NCI-H1048 (cell line): ENCODE results near the gene PIGU.

Experiments used
- DNase-seq: peaks from one replicate; lab custom pipeline; 2025; lab: John Stamatoyannopoulos, UW

The PIGU gene

DNA sequence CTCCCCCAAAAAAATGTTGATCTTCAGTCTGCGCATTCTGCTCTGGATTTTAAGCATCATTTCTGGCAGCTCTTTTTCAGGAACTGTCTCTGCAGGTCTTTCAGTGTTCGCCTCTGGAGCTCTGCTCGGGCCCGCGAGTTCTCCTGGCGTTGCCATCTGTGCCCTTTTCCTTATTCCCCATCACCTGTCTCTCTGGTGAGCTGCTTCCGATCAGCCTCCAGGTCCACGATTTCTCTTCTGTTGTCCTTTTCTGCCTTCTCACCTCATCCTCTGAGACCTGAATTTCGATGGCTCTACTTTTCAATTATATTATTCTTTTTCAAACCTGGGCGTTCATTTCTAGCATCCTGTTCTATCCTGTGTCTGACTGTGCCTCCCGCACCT lies 119.0 kb downstream of the PIGU start:
- DNase-seq, result no peak

DNA sequence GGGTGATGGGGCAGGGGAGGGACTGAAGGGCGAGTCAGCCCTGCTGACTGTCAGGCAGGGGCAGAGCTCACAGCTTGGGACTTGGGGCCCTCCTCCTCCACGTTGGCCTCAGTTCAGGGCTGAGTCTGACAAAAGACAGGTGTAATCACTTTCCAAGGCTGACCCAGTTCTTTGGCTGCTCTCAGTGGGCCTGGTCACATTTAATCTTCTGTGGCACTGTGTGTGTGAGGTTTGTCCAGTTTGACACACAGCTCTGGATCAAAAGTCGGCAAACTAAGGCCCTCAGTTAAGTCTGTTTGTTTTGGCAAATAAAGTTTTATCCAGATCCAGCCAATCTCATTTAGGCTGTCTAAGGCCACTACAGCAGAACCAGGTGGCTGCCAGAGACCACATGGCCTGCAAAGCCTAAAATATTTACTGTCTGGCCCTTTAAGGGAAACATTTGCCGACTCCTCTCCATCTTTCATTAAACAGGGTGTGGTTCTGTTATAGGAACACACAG lies 123.5 kb downstream of the PIGU start:
- no peak for DNase-seq

DNA sequence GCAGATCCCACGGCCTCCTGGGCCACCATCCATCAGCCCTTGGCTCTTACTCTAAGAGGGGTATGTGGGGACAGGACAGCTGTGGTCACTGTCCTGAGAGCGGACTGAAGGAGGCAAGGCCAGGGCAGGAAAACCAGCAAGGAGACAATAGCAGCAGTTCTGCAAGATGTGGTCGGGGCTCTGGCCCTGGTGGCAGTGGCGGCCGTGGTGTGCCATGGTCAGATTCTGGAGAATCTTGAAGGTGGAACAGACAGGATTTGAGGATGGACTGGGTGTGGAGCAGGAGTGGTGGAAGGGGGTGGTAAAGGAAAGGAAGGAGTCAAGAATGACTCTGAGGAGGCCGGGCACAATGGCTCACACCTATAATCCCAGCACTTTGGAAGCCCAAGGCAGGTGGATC lies 124.3 kb downstream of the PIGU start:
- DNase-seq, result no peak

DNA sequence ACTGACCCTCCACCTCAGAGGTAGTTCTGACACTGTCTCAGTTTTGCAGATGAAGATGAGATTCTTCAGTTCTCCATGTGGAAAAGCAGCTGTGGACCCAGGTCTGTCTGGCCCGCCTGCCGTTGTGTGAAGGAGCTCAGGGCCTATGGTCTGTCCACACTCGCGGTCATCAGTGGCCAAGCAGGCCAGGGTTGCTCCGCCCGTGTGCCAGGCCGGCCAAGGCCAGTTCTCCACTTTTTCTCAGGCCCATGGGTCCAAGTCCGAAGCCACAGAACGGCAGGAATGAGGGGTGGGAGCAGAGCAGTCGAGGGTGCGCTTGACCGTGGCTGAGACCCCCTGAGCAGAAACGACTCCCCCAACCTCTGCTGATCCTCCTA lies 127.0 kb downstream of the PIGU start:
- DNase-seq, result no peak

DNA sequence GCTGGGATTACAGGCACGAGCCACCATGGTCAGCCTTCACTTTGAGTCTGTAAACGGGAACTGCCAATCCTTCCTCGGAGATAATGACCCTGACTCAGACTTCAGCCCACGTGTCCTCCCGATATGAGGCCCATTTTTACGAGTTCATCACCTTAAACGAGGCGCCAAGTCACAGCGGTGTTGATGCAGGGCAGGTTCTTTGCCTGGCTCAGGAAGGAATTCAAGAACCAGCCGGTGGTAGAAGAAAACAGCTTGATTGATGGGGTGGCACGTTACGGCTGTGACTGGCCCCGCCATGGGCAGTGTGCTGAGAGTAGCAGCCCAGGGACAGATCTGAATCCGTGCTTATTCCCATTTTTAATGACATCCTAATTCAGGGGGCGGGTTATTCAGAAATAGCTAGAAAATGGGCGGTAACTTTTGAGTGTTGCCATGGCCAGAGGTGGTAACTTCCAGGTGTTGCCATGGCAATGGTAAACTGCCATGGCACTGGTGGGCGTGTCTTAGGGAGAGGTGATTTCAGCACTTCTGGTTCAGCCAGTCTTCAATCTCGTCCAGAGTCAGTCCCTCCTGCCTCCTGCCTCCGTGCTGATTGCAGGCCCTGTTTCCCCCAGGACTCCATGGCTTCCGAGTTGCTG lies 127.5 kb downstream of the PIGU start:
- no peak for DNase-seq

DNA sequence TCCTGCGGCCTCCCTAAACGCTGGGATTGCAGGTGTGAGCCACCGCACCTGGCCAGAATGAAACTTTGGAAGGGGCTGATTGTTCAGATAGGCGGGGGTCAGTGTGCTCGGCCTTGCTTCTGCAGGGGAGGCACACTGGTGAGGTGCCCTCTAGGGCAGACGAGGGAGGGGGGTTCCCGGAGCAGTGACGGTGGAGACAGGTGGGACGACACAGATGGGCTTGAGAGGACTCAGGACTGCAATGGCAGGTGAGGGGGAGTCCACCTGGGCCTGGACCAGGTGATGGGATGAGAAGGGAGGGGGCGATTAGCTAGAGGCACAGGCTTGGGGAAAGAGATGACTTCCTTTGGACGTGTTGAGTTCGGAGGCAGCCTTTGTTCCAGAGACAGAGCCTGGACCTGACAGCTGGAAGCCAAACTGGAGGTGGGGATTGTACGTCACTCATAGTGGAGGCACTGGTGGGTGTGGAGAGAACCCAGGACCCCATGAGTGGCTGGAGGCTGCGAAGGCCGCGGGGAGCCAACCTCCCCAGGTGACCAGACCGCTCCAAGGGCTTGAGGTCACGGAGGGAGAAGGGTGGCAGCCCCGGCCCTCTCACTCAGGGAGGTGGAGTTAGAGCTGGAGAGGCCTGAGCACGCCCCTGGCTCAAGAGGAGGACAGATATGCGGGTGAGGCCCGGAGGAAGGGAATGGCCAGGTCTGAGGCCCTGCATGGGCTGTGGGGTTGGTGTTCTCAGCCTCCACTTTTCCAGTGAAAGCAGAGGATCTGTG lies 128.9 kb downstream of the PIGU start:
- DNase-seq, result no peak

DNA sequence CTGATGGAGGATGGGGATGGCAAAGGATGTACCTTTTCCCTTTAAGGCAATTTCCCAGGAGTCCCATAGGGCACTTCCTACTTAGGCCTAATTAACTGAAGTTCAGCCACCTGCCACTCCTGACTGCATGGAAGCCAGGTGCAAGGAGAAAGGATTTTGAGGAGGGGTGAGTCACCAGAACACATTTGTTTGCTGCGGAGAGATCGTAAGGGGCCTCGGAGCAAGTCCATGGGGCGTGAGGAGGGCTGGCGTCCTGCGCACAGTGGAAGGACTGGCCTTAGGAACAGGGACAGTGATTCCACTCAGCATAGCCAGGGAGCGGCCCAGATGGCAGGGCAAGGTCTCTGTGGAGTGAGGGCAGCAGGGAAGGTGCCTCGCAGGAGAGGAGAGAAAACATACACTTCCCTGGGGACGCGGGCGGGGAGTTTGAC lies 130.1 kb downstream of the PIGU start:
- no peak for DNase-seq

DNA sequence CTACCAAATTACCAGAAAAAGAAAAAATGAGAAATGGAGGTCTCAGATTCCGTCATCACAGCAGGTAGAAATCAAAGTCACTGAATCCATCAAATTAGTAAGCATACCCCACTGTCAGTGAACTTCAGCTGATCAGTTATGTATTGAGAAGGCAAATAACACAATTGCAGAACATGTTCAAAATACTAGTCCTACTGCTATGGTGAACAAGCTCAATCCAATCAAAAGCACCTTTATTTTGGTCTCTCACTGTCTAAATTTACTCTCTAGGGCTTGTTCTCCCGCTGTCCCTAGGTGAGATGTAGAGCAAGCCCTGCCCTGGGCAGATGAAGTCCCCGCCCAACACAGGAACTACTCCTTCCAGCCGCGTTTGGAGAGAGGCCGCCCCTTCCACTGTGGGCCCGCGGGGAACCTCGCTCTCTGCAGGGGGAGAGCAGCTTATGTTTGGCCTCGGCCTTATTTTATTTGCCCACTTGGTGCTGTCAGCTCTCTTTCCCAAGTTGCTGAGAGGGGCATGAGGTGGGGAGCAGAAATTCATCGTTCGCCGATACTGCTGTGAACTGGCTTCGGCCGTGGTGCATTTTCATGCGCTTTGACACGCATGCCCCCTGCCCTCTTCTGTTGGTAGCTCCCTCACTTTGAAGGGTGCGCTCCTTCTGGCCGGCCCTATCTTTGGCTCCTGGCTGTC lies 132.6 kb downstream of the PIGU start:
- DNase-seq, result no peak

DNA sequence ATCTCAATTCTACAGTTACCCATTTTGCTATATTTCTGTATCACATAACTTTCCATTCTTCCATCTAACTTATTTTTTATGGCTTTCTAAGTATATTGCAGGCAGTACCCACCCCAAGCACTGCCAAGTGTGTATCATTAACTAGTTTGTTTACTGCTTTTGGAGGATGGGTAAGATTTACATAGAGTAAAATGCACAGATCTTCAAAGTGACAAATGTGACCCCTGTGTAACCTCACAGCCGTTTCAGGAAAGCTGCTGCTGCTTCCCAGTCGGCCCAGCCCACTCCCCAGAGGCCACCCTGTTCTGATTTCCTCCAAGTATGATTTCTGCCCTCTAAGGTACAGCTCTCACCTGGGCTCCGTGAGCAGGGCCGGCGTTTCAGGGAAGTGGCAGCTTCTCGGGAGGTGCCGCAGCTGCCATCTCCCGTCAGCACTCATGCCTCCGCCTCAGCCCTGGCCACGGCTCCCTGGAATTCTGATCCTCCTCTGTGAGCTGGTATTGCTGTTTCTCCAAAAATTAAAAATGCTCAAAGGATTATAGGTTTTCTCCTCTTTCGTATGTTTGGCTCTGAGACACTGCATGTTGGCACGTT lies 133.3 kb downstream of the PIGU start:
- no peak for DNase-seq

DNA sequence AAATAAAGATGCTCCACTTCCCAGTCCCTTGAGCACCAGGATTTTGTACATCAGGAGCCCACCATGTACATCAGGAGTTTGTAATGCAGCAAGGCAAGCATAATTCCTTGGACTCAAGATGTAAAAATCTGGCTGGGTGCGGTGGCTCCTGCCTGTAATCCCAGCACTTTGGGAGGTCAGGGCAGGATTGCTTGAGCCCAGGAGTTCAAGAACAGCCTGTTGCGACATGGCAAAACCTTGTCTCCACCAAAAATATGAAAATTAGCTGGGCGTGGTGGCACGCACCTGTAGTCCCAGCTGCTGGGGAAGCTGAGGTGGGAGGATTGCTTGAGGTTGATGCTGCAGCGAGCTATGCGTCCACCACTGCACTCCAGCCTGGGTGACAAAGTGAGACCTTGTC lies 134.5 kb downstream of the PIGU start:
- no peak for DNase-seq

DNA sequence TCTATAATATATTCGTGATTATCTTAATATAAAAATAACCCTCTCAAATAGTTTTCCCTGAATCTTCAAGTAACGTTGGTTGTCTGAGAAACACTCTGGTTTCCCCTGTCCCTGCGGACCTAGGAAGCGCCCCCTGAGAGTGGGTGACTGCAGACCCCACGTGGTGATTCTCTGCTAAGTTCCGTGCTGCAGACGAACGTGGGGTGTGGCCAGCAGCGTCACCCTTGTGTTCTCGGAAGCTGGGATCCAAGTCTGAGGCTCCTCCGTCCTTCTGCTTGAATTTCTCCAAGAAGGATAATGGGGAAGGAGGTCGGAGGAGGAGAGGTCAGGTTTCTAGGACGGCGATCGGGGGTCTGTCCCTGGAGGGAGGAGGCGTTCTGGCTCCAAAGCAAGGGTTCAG lies 135.0 kb downstream of the PIGU start:
- DNase-seq, result no peak

DNA sequence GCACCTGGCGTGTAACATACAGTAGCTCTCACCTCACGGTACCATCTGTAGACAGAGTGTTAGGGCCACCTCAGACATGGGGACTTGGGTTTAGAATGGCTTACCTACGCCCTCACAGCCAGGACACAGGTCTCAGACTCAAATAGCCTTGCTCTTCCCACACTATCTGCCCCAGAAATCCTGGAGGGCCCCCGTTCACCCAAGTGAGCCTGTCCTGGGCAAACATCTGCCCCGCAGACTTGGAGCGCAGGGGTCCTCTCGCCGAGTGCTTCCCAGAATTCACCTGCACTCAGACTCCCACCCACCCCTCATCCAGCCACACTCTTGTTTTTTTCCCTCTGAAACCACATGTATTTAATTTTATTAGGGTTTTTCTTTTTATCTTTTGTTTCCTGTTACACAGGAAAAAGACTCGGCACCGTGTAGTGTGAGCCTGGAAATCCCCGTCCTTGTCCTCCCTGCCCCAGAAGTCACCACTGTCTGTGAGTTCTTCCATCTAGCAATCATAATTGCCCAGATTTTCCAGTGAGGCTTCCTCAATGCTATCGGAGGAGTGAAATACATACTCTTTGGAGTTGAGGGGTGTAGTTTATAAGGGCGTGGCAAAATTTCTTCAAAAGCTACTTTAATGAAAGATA lies 135.5 kb downstream of the PIGU start:
- DNase-seq, result no peak

DNA sequence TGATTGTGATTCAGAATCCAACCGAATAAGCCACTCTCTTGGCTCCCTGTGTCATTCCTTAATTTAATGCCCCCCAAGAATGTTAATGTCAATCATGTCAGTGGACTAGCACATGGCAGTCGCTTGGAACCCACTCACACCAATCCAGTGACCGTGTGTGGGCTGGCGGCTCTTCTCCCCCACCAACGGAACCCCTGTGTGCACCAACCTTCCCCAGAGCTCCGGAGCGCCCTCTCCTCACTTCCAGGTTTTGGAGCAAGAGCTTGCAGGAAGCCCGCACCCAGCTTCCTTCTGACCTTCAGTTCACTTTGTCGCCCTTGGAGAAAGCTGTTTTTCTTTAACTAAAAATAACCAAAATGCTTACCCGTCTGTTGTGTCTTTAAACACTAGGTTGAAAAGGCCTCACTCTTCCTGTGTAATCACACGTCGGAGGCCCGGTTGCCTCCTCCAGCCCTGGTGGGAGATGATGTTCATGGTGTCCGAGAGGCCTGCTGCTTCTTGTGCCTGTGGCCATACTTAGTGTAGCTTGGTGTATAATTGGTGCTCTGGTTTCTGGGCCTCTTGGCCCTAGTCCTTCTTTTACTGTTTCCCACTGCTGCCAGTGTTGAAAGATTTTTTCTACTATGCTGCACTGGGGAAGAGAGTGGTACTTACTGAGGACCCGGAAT lies 136.2 kb downstream of the PIGU start:
- no peak for DNase-seq

DNA sequence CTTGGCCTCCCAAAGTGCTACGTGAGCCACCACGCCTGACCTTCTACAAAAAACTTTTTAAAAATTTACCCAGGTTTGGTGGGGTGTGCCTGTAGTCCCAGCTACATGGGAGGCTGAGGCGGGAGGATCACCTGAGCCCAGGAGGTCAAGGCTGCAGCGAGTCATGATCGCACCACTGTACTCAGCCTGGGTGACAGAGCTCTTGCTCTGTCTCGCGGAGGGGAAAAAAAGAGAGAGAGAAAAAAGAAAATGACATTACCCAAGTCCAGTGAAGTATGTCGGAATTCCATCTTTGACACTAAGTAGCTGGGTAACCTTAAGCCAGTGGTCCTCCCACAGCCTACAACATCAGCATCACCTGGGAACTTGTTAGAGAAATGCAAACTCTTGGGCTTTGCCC lies 137.1 kb downstream of the PIGU start:
- DNase-seq, result no peak

DNA sequence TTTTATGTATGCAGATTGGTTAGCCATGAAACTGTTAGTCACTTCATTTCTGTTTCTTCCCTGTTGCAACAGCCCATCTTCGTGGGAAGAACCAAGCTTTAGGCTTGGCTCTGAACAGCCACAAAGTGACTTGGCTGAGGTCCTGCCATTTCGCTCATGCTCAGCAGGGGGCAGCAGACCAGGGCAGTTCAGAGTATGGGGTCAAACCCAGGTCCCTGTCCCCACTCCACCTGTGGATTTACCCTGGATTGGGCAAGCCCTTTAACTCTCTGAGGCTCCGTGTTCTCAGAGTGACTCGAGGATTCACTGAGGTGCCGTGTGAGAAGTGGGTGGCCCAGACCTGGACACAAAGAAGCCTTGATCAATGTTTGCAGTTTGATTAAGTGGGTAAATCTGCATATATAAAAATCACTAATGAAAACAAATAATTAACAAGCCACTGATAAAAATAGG lies 138.2 kb downstream of the PIGU start:
- DNase-seq, result no peak

DNA sequence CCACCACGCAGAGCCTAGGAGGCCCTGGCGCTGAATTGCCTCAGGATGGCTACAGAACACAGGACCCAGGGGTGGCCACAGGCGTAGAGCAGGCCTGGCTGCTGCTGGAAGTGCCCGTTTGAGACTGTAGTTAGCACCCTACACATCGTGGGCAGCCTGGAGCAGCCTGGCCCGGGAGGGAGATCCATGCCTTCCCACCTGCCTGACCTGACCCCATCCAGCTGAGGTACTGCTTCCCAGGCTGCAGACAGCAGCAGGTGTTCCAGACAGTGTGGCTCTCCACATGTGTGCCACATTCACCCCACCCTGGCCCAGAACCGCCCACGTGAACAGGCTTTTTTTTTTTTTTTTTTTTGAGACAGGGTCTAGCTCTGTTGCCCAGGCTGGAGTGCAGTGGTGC lies 139.2 kb downstream of the PIGU start:
- no peak for DNase-seq

DNA sequence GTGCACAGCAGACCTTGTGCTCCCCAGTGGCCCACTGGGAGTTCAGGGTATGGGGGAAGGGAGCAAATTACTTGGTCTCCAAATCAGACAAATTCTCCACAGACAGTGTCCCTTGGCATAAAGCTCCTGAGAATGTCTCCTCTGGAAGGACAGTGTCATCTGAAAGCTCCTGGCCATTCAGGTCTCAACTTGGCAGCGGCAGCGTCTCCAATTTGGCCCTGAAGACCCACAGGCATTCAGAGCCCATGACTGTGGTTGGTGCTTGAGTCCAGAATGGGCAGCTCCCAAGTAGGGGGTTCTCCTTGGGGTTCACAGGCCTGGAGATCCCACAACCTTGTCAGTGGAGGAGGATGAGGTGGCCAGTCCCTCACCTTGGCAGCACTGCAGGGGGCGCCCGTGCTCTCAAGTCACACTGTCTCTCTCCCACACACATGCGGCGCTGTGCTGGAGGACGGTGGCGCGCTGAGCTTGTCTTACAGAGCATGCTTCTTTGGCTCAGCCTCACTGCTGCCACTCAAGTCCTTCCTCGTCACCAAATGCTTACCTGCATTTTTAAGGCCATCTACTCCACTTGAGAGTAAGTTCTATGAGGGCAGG lies 140.0 kb downstream of the PIGU start:
- no peak for DNase-seq

DNA sequence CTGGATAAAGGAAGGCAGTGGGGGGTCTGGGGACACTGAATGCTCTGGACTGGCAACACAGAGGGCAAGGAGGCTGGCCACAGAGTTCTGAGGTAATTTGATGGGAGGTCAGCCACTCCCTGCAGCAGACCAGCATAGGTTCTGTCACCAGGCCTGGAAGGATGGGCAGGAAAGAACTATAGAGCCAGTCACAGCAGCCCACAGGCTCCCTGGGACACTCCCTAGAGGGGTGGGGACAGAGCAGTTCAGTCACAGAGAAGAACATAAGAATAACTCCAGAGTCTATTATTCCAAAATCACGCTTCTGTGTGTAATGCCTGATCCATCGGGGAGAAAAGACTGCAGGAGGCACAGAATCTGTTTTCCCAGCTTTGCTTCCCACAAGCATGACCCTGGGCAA lies 141.0 kb downstream of the PIGU start:
- no peak for DNase-seq

DNA sequence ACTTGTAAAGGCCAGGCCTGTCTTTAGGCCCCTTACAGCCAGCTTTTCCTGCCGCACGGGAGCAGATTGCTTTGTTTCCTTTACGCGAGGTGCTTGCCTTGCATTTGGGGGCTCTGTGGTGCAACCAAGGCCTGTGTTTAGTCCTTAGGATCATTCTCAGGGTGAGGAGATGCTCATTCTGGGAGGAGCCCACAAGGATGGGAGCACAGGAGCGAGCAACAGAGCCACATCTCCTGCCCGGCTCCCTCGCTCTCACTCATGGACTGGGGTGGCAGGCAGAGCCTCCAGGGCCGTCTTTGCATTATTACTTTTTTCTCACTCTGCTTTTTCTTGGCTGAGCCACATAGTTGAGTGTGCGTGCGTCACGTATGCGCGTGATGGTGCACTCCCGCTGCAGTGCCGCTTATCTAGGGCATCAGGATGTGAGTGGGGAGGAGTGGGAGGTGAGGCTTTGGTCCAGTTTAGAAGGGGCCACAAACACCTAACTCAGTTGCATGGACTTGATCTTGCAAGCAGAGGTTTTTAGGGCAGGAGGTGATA lies 141.5 kb downstream of the PIGU start:
- DNase-seq, result no peak

DNA sequence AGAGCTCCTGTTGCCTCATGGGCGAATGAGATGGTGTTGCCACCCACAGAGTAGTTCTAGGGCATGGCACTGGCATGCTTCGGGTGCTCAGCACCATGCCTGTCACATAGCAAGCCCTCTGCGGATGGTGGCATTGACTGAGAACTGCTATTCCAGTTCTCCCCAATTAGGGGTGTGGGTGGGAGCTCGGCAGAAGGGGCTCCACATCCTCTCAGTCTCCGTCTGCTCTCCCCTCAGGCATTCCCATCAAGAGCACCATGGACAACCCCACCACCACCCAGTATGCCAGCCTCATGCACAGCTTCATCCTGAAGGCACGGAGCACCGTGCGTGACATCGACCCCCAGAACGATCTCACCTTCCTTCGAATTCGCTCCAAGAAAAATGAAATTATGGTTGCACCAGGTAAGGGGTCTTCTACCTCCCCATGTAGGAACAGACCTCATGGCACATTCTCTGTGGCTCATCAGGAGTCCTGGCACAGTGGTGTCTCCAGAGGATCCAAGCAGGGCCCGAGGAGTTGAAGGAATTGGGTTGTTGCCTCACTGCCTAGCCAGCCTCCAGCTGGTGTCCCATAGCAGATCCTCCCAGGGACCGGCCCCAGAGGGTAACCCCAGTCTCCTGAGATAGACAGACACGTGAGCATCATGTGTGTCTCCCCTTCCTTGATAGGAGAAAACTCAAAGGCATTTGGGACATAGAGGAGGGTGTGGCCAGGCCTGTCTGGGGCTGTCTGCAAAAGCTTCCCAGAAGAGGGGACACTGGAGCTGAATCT lies 142.3 kb downstream of the PIGU start:
- DNase-seq, result no peak
